A549 (cell line): ENCODE data around the gene KNDC1. TPM values are rescaled to one million over a fixed set of nuclear protein-coding genes. Genes with fewer than 3 reads are reported as not detected.

Source experiments
- ATAC-seq, 2 experiments: fragments of 200-7000 bp in 1 of 2; fragments of >200 bp in 1 of 2; cut with Nextera tagmentation in 1 of 2; cut with Tn5 transposase in 1 of 2; 3 replicates each; pipeline versions ENCODE4 v1.8.0 to v1.9.1; 2018 to 2020; ENCODE audit warnings: mild to moderate bottlenecking in 1 of 2, moderate library complexity in 1 of 2
- CTCF ChIA-PET: fragments of 300-600 bp; sonication (Branson Sonifier 250); formaldehyde crosslinking; extraction: SDS; loops from one replicate; lab custom pipeline; 2021; ENCODE audit warnings: antibody characterized with exemption, inconsistent platforms; lab: Yijun Ruan, JAX
- POLR2A ChIA-PET: fragments of 350-600 bp; formaldehyde crosslinking; extraction: SDS; loops from one replicate; lab custom pipeline; 2021; ENCODE audit warnings: antibody characterized with exemption, inconsistent platforms; lab: Yijun Ruan, JAX
- DNase-seq, 2 experiments: peaks; one replicate each; pipeline versions ENCODE4 v3.0.0 to v3.0.0-alpha.2; 2011 to 2016; ENCODE audit warnings: low read depth in 1 of 2, low spot score in 1 of 2
- FAIRE-seq: peaks from 2 replicates; lab custom pipeline; 2011; peaks lifted over from hg19 to GRCh38; lab: Jason Lieb, UNC
- H3K27ac ChIP-seq, 2 experiments: fragments of >200 bp; sonication (Bioruptor Twin); formaldehyde crosslinking; 3 replicates each; pipeline ENCODE4 v1.5.1; 2016 to 2017
- H3K4me1 ChIP-seq: fragments of >200 bp; sonication (Bioruptor Twin); formaldehyde crosslinking; 3 replicates; pipeline ENCODE4 v1.6.1; 2016
- H3K4me2 ChIP-seq: fragments of >200 bp; sonication (Bioruptor Twin); formaldehyde crosslinking; 3 replicates; pipeline ENCODE4 v1.6.1; 2016
- H3K4me3 ChIP-seq: fragments of >200 bp; sonication (Bioruptor Twin); formaldehyde crosslinking; 3 replicates; pipeline ENCODE4 v1.5.1; 2016
- H3K9me3 ChIP-seq: fragments of >200 bp; sonication (Bioruptor Twin); formaldehyde crosslinking; 3 replicates; pipeline ENCODE4 v1.6.1; 2016
- BCL3 ChIP-seq: fragments of >200 bp; sonication (Bioruptor Twin); formaldehyde crosslinking; IDR thresholded peaks from 3 replicates; pipeline ENCODE4 v1.6.1; 2016
- BHLHE40 ChIP-seq: IDR thresholded peaks from 2 replicates; pipeline ENCODE4 v1.6.1; 2012; ENCODE audit warnings: low read depth, low read length, inconsistent platforms
- CBX2 ChIP-seq: fragments of 200-600 bp; sonication (generic); IDR thresholded peaks from 2 replicates; pipeline ENCODE4 v1.6.1; 2016; ENCODE audit warnings: low read depth, mild to moderate bottlenecking, borderline replicate concordance
- CEBPB ChIP-seq, 2 experiments: fragments of >200 bp in 1 of 2; sonication (Bioruptor Twin) in 1 of 2; formaldehyde crosslinking in 1 of 2; IDR thresholded peaks; 2 replicates each; pipeline ENCODE4 v1.6.1; 2012 to 2016
- CHD2 ChIP-seq: fragments of 150-350 bp; IDR thresholded peaks from 2 replicates; pipeline ENCODE4 v1.6.1; 2014; ENCODE audit warnings: low read length; ENCODE audit not compliant: partially characterized antibody
- CTCF ChIP-seq: fragments of >200 bp; sonication (Bioruptor Twin); formaldehyde crosslinking; IDR thresholded peaks from 3 replicates; pipeline ENCODE4 v1.5.1; 2016
- EP300 ChIP-seq, 2 experiments: fragments of >200 bp; sonication (Bioruptor Twin); formaldehyde crosslinking; IDR thresholded peaks; 2 replicates in 1 of 2; 3 replicates in 1 of 2; pipeline ENCODE4 v1.6.1; 2016 to 2017
- ESRRA ChIP-seq: fragments of 150-350 bp; IDR thresholded peaks from 2 replicates; pipeline ENCODE4 v1.6.1; 2014; ENCODE audit warnings: mild to moderate bottlenecking, low read length, borderline replicate concordance
- FOSB ChIP-seq: fragments of 250-450 bp; sonication (Bioruptor Pico); IDR thresholded peaks from 2 replicates; pipeline ENCODE4 v1.5.0; 2020; ENCODE audit warnings: mild to moderate bottlenecking, moderate library complexity
- HES2 ChIP-seq: fragments of >200 bp; sonication (Bioruptor Twin); formaldehyde crosslinking; IDR thresholded peaks from 2 replicates; pipeline ENCODE4 v1.6.1; 2016
- KDM5A ChIP-seq: fragments of 200-600 bp; sonication (generic); IDR thresholded peaks from 2 replicates; pipeline ENCODE4 v1.6.1; 2016; ENCODE audit warnings: antibody characterized with exemption, mild to moderate bottlenecking
- NPAS2 ChIP-seq: fragments of 250-450 bp; sonication (Bioruptor Pico); IDR thresholded peaks from 2 replicates; pipeline ENCODE4 v1.8.0; 2022; ENCODE audit warnings: mild to moderate bottlenecking, moderate library complexity, borderline replicate concordance
- PBX3 ChIP-seq: IDR thresholded peaks from 2 replicates; pipeline ENCODE4 v1.6.1; 2012
- POLR2AphosphoS2 ChIP-seq: conservative IDR thresholded peaks from 2 replicates; pipeline ENCODE4 v1.6.1; 2012; ENCODE audit warnings: low read length, improper control_type of control experiment, inconsistent platforms
- TP53 ChIP-seq: fragments of 250-450 bp; sonication (Bioruptor Pico); IDR thresholded peaks from 2 replicates; pipeline ENCODE4 v1.5.0; 2021; ENCODE audit warnings: mild to moderate bottlenecking, moderate library complexity
- WGBS: methylation state at CpG from one replicate; pipeline ENCODE4 v1.1.6; 2017; ENCODE audit errors: missing lambda C conversion rate; 5-methylcytosine and 5-hydroxymethylcytosine counted together
- polyA plus RNA-seq, 4 experiments: library from polyadenylated mRNA; depleted of rRNA in 3 of 4; stranded (reverse); fragments of >200 nt; fragmentation: RNase III in 1 of 4; extraction: RNeasy Plus Mini Kit Qiagen cat#74134 plus additional on column Dnase treatment in 1 of 4; gene quantifications; 2 replicates in 3 of 4; 3 replicates in 1 of 4; pipeline ENCODE4 v1.2.3, GENCODE V29; 2011 to 2017

The KNDC1 gene
- polyA plus RNA-seq, 2 of the 4 experiments (the other 2 are of a cell fraction): 0.56 to 0.63 TPM

- no peak for TF ChIP-seq POLR2AphosphoS2
- no peak overlapping the region for H3K4me3 ChIP-seq
- no peaks in the 10 kb centered on the region; the same call in 2 of the 3 replicates for H3K4me1 ChIP-seq
- ChIA-PET CTCF (interaction anchor here (2.1 kb wide), 1 partner anchor 15 kb away, joined by 9 read pairs; no protein-coding TSS in a partner anchor), POLR2A (no interaction called here)
- no peak for FAIRE-seq
- DNase-seq: no peak
- 88% methylated on average over 21 of the region's 25 CpGs for WGBS
- no peak overlapping the region for H3K27ac ChIP-seq
- no peak overlapping the region for H3K4me2 ChIP-seq
- no peaks in the 10 kb centered on the region for H3K9me3 ChIP-seq
- ATAC-seq: no peak
Observed at GRCh38 chr10:133272964-133273420, 113.0 kb downstream of the KNDC1 start.

- Histone ChIP-seq H3K4me3 (no peak overlapping the region), H3K27ac (no peak overlapping the region), H3K4me2 (no peak overlapping the region), H3K4me1 (peaks cover 2% of the 10 kb centered on the region; the same call in 1 of the 3 replicates), H3K9me3 (no peaks in the 10 kb centered on the region)
- FAIRE-seq (no peak), ATAC-seq (no peak), DNase-seq (no peak)
- ChIA-PET POLR2A (no interaction called here), CTCF (interaction anchor here (1.3 to 1.9 kb wide), 2 partner anchors 10 to 56 kb away, joined by 3 to 9 read pairs; no protein-coding TSS in a partner anchor)
- 96% methylated on average over 13 of the region's 28 CpGs for WGBS
- TF ChIP-seq ESRRA (no peak), BCL3 (no peak), NPAS2 (CRISPR knock-in tag) (no peak), CEBPB (IDR thresholded peaks at IDR 0.05) (no peak), PBX3 (no peak), KDM5A (no peak), EP300 (IDR thresholded peaks at IDR 0.05) (no peak), FOSB (CRISPR knock-in tag) (no peak), CBX2 (no peak), TP53 (CRISPR knock-in tag) (no peak), HES2 (no peak), CHD2 (no peak), BHLHE40 (no peak)
Observed at GRCh38 chr10:133273534-133274143, 113.6 kb downstream of the KNDC1 start.

- ATAC-seq (peak in 1 of 2 experiments; percentile 49; a peak in 3 of 6 replicates), DNase-seq (no peak), FAIRE-seq (no peak)
- CTCF ChIA-PET: interaction anchor here (1.0 to 4.3 kb wide), 6 partner anchors 9 to 131 kb away, joined by 3 to 21 read pairs (median 5); no protein-coding TSS in a partner anchor
- no peak overlapping the region for H3K27ac ChIP-seq
- H3K4me3 ChIP-seq: no peak overlapping the region
- 72% methylated on average over 21 of the region's 26 CpGs for WGBS
- POLR2A ChIA-PET: no interaction called here
- peaks cover 4% of the 10 kb centered on the region; the same call in 1 of the 3 replicates for H3K4me1 ChIP-seq
- H3K9me3 ChIP-seq: no peaks in the 10 kb centered on the region
- TF ChIP-seq ESRRA (no peak), CTCF (no peak)
- H3K4me2 ChIP-seq: no peak overlapping the region
Observed at GRCh38 chr10:133274751-133275683, 115.0 kb downstream of the KNDC1 start.
